Cardiac fibroblast (primary cell): Measurements from ENCODE around the gene WDR38.

Source experiments
- DNase-seq, 2 donors: peaks; one replicate each; pipeline versions ENCODE4 v3.0.0 to v3.0.0-alpha.2; 2010; ENCODE audit warnings: low read depth in 2 of 2
- H3K4me3 ChIP-seq, 2 donors: replicated peaks in 1 of 2; 1 replicate in 1 of 2; 2 replicates in 1 of 2; pipeline ENCODE4 v1.5.1; 2011; ENCODE audit warnings: low read depth in 2 of 2, low read length in 2 of 2, mild to moderate bottlenecking in 2 of 2, moderate library complexity in 1 of 2
- TF ChIP-seq, protein P1 (sequence below): IDR thresholded peaks from one replicate; pipeline ENCODE4 v1.5.1; 2011; ENCODE audit warnings: low read depth, mild to moderate bottlenecking, low read length, inconsistent platforms

Gene WDR38

DNA sequence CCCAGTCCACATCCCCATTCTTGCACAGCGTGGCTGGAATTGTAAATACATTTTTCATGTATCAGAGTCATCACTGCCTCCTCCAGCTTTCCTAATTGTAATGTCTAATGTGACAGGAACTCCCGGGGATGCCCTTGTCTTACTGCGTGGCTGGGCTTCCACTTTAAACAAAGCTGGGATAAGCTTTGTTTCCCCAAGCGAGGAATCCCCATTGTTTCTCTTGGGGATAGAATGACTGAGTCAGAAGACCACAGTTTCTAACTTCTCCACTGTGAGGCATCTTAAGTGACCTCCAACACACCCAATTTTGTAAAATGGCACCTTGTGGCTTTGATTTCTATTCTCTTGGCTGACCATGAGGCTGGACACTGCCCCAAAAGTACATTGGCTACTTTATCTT is 31.1 kb downstream of the WDR38 start:
- TF ChIP-seq, protein P1, sequence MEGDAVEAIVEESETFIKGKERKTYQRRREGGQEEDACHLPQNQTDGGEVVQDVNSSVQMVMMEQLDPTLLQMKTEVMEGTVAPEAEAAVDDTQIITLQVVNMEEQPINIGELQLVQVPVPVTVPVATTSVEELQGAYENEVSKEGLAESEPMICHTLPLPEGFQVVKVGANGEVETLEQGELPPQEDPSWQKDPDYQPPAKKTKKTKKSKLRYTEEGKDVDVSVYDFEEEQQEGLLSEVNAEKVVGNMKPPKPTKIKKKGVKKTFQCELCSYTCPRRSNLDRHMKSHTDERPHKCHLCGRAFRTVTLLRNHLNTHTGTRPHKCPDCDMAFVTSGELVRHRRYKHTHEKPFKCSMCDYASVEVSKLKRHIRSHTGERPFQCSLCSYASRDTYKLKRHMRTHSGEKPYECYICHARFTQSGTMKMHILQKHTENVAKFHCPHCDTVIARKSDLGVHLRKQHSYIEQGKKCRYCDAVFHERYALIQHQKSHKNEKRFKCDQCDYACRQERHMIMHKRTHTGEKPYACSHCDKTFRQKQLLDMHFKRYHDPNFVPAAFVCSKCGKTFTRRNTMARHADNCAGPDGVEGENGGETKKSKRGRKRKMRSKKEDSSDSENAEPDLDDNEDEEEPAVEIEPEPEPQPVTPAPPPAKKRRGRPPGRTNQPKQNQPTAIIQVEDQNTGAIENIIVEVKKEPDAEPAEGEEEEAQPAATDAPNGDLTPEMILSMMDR: no peak
- no peak overlapping the region for H3K4me3 ChIP-seq
- DNase-seq: peak in 1 of 2 donors; percentile 80

DNA sequence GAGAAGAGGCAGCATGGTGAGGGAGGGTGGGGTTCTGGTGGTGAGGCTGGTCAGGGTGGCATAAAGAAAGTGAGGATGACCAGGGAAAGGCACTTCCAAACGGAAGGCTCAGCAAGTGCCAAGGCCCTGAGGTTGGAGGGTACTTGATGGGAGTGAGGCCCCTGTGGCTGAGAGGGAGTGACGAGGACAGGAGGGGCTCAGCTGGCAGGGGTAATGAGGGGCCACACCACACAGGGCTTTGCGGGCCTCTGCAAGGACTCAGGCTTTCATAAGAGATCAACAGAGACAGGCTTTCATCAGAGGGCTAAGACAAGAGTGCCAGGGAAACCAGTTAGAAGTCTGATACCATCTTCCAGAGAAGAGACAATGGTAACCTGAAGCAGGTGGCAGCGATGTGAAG is 32.3 kb downstream of the WDR38 start:
- no peak overlapping the region for H3K4me3 ChIP-seq
- TF ChIP-seq, protein P1: no peak
- no peak for DNase-seq

DNA sequence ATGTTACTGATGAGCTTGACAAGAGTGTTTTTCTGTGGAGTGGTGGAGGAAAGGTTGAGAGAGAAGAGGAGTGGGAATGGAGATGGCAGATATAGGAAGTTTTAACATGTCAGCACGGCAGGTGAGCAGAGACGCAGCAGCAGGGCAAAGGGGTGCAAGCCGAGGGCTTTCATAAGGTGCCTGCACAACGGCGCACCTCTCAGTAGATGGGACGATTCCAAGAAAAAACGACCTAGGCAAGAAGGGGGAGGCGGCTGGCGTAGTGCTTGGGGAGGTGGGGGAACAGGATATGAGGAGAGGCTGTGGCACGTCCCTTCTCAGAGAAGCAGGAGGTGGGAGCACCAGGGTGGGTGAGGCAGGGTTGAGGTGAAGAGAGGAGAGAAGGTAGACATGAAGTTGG is 33.2 kb downstream of the WDR38 start:
- TF ChIP-seq, protein P1: no peak
- no peak overlapping the region for H3K4me3 ChIP-seq
- DNase-seq: no peak

DNA sequence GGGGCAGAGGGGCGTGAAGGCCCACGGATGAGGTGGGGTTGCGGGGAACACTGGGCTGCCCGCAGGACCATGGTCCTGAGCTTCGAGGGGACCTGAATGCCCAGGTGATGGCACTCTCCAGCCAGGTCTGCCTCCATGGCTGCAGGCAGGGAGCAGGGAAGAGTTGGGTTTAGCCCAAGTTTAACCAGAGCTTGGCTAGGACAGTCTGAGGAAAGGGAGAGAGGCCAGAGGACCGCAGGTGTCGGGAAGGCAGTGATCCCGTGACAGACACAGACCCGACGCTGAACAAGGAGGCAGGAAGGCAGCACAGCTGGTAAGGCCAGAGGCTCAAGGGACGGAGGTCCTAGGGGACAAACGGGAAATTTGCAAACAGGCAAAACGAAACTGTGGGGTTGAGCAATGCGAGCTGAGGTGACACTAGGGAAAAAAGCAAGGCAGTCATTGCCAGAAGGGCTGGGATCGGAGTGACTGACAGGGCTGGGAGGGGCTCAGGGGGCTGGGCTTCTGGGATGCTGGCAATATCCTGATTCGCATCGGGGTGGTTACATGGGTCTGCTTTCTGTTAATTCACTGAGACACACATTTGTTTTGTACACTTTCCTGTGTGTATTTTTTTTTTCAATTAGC is 33.7 kb downstream of the WDR38 start:
- H3K4me3 ChIP-seq: no peak overlapping the region
- no peak for DNase-seq
- TF ChIP-seq, protein P1: no peak

DNA sequence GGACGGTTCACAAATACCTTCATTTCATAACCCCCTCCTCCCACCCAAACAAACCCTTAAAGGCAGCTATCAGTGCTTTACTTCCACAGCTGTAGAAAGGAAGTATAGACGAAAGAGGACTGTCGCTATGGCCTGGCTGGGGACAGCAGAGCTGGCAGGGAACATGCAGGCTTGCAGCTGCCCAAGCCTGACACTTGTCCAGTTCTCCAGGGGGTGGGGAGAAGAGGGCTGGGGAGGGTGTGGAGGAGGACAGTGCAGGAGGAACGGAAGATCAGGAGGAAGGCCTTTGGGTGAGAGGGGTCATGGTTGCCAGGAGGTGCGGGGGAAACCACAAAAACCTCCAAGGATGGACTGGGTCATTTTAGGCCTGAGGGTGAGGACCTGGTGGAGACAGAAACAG is 34.6 kb downstream of the WDR38 start:
- DNase-seq: no peak
- H3K4me3 ChIP-seq: no peak overlapping the region
- TF ChIP-seq, protein P1: no peak

DNA sequence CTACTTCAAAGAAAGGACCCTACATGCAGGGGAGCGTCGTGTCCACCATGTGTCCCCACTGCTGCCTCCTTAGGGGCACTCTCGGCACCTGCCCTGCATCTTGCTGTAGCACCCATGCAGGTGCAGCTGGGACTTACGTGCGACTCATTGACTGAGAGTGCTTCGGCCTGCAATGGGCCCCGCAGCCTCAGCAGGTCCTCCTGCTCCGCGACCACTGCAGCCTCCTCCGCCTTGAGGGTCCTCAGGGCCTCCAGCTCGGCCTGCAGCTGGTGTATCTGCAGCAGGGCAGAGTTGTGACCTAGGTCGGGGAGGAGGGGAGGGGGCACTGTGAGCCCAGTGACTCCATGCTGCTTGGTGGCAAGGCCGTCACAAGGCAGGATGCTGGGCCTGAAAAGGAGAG is 35.7 kb downstream of the WDR38 start:
- H3K4me3 ChIP-seq: no peak overlapping the region
- TF ChIP-seq, protein P1: no peak
- DNase-seq: no peak

DNA sequence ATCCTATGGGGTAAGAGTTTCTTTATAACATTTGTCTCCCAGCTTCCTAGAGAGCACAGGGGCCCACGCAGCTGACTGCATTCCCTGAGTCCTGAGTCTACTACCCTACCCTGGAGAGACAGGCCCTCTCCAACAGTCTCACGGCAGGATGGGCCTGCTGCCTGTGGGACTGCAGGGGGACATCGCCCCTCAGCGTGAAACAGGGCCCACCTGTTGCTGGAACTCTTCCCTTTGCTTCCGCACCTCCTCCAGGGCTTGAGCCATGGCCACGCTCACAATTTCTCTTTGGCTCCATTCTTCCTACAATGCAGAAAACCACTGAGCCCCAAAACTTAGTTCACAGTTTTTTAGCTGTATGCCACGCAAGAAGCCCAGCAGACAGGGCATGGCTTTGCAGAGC is 36.9 kb downstream of the WDR38 start:
- no peak for DNase-seq
- H3K4me3 ChIP-seq: no peak overlapping the region
- TF ChIP-seq, protein P1: no peak
